Measurements from ENCODE around the gene GEMIN8.

The GEMIN8 gene

GRCh38 chrX:14029425-14030173 lies at the start of gene GEMIN8:
TSS of gene GEMIN8 (minus strand) at chrX:14029892. CDS start at chrX:14021478, 8,414 bp downstream.
- peak; percentile 82 for DNase-seq

- no peak for DNase-seq
These were observed 46.9 kb upstream of the GEMIN8 start for GRCh38 chrX:14076639-14077038.

- no peak for DNase-seq
These were observed 43.9 kb upstream of the GEMIN8 start for GRCh38 chrX:14073556-14073955.

- no peak for DNase-seq
These were observed 43.4 kb upstream of the GEMIN8 start for GRCh38 chrX:14073071-14073470.

DNA sequence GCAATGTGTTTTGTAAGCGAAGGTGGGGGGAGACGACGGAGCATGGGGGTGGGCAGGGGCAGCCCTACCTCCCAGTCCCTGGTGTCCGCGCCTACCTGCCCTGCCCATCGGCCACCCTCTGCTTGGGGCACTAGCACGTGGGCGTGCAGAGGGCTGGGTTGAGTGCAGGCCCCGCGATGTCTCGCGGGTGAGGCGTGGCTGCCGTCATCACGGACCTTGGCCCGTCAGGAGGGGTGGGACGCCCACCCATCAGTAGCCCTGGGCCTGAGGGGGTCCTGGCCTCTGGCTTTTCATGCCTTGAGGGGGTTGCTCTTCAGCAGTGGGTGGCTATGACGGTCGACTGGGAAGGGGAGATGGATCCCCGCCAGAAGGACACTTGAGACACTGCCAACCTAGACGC lies 36.1 kb upstream of the GEMIN8 start:
- DNase-seq = no peak

- DNase-seq = no peak
These were observed 35.1 kb upstream of the GEMIN8 start for GRCh38 chrX:14064626-14065432.

DNA sequence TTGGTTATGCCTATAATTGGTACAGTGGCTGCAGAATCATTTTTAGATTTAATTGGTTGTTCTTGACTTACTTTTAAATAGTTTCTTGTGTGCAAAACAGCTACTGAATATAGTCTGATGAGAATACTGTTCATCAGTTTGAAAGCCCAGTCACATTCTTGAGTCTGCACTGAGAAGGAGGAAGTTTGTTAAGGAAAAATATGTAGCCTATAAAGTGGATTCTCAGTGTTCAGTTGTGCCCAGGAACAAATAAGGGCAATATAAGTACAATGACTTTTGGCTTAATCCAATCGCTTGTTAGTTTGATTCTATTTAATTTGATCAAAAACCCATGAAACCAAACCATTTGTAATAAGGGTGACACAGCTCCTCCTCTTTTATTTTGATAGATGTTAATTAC lies 32.8 kb upstream of the GEMIN8 start:
- DNase-seq = no peak

DNA sequence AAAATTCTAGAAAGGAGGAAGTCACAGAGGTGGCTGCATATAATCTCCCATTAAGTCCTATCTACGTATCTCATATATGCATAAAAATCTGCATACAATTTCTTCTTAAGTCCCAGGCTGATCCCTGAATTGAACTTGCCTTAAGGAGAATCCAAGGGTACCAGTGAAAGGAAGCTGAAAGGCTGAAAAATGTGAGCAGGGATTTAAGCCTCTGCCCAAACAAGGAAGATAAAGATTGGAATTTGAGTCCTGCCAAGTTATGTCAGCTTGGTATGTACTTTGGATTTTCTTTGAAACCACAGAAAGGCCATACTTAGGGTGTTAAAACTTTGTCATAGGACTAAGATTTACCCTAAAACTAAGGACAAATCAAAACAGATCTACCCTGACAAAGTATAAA lies 26.5 kb upstream of the GEMIN8 start:
- DNase-seq = no peak

- peak; percentile 31 for DNase-seq
These were observed 21.7 kb upstream of the GEMIN8 start for GRCh38 chrX:14051416-14051815.

GRCh38 chrX:14050709-14051108 lies 21.0 kb upstream of the GEMIN8 start:
- no peak for DNase-seq

GRCh38 chrX:14043209-14043608 lies 13.5 kb upstream of the GEMIN8 start:
- DNase-seq = no peak

- DNase-seq = peak; percentile 15
These were observed 9.7 kb upstream of the GEMIN8 start for GRCh38 chrX:14039344-14039743.

GRCh38 chrX:14038375-14039085 lies 8.8 kb upstream of the GEMIN8 start:
- no peak for DNase-seq

DNA sequence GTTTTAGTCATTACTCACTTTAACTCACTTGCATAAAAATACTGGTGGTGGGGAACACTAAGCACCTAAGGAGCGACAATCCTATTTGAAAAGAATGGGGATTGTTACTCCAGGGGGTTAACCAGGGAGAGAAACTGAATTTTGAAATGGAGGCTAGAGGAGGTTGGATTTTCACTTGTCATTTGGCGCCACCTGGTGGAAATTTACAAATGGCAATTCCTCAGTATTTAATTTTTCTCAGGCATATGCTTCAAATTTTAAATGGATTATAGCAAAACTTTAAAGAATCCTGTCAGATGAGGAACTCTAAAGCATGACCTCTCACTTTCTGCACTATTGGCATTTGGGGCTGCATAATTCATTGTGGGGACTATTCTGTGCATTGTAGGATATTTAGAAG lies 2.7 kb upstream of the GEMIN8 start:
- no peak for DNase-seq

DNA sequence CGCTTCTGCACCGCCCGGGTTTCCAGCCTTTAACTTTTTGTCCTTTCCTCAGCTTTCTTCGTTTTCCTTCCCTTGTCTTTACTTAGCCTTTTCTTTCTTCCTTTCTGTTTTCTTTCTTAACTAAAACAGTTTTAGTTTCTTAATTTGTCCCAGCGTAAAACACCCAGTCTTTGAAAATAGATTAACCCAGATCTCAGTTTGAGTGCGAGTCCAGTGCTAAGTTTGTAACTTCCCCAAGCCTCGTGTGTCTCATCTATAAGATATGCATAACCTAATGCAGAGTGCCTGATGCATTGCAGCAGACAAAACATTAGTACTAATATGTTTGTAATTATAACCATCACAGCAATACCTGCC lies 460 bp upstream of the GEMIN8 start:
- DNase-seq = no peak

GRCh38 chrX:14029039-14029424 lies 660 bp downstream of the GEMIN8 start:
- peak; percentile 51 for DNase-seq

GRCh38 chrX:14028473-14028872 lies 1.2 kb downstream of the GEMIN8 start:
- no peak for DNase-seq

DNA sequence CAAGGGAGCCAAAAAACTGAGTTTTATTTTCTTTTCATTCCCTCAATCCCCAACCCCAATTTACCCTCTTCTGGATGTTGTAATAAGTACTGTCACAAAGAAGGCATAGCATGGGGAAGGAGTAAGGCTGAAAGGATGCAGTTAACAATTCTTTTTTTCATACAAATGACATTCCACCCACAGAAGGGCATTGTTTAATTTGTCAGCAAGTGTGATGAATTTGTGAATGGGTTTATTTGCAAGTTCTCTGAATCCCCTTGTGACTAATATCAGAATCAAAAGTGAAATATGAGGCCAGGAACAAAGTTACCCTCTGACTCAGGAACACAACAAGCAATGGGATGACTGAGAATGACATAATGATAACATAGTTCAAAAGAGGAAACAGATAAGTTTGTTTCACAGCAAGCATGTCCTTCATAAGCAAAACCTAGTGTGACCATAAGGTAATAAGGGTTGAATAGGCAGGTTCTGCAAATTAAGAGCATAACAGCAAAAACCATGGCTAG lies 2.1 kb downstream of the GEMIN8 start:
- DNase-seq = no peak

- no peak for DNase-seq
These were observed 2.7 kb downstream of the GEMIN8 start for GRCh38 chrX:14027036-14027435.

DNA sequence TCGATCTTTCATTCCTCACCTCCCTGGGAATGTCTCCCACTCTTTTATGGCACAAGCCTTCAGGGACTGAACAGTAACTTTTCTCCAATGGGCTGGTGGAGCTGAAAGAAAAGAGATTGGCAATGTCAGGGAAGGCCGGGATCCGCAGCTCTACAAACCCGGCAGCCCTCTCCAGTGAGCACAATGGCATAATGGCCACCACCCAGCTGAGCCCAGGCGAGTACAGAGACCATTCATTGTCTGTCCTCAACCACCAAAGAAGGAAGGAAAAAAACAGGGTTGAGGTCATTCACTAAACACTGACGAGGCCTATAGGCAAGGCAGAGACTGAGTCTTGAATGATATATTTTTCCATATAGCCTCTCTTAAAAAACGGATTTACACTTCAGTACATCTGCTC lies 3.6 kb downstream of the GEMIN8 start:
- DNase-seq = no peak

- DNase-seq = no peak
These were observed 7.7 kb downstream of the GEMIN8 start for GRCh38 chrX:14022019-14022418.

DNA sequence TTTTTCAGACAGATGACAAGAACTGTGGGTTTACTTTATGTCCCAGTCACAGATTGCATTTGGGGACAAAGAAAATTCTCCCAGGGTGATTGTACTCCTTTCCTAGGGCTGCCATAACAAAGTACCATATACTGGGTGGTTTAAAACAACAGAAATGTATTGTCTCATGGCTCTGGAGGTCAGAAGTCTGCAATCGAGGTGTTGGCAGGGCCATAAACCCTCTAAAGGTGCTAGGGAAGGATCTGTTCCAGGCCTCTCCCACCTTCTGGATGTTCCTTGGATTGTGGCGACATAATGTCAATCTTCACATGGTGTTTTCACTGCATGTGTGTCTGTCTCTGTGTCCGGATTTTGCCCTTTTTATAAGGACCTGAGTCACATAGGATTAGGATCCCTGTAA lies 12.3 kb downstream of the GEMIN8 start:
- no peak for DNase-seq

DNA sequence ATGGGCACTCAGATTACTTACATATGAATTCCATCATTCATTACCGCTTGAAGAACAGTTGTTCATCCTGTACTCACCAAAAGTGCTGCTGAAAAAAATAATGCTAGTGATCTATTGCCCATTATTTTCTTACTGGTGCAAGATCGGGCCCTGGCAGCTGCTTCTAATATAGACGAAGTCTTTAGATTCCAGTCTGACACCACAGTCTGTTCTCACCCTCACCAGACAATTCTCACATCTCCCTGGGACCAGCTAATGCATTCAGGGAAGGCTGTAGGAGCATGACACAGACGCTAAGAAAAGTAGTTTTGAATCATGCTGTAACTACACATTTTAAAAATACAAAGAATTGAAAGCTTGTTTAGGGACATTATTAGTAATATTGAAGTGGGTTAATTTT lies 13.8 kb downstream of the GEMIN8 start:
- no peak for DNase-seq

DNA sequence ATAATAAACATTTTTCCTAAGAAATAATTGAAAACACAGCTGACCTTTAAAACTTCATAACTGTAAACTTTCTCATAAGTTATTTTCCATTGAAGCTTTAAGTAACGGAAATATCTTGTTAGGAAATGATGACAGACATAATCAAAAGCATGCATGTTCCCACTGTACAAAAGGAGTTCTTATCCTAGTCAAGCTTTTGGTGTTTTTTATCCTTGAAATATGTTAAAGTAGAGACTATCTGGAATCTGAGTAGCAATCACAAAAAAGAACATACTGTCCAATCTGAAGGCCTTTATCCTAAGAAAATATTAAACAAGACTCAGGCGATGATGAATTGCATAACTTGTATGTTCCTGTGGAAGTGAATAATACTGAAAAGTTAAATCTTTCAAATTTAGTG lies 14.4 kb downstream of the GEMIN8 start:
- DNase-seq = no peak

Data from DMS 273 treated with DMSO at 0.1 percent for 48 hours (cell line).